Measurements from ENCODE around the gene LCN10. TPM values are rescaled to one million over a fixed set of nuclear protein-coding genes. Genes with fewer than 3 reads are reported as not detected.

The LCN10 gene
- total and polyA plus RNA-seq, 2 of the 13 experiments (the other 11 are each of a cell fraction or from before 2014, with no cell fraction given) = 0.53 to 0.61 TPM

GRCh38 chr9:136693490-136694162 lies 49.1 kb downstream of the LCN10 start (continued):
- no peak for TF ChIP-seq BCLAF1 (IDR thresholded peaks at IDR 0.05)
- TF ChIP-seq ZNF225 (CRISPR knock-in tag; IDR thresholded peaks at IDR 0.05) = no peak
- no peak for TF ChIP-seq GABPA (IDR thresholded peaks at IDR 0.05; ENCODE audit: low read depth, low read length)
- TF ChIP-seq GABPA (CRISPR knock-in tag; IDR thresholded peaks at IDR 0.05; ENCODE audit: low read depth) = no peak; the same call in none of the 2 replicates
- peak; percentile 2; the same call in 1 of the 2 replicates for TF ChIP-seq ZBTB25 (CRISPR knock-in tag; IDR thresholded peaks at IDR 0.05)
- no peak for TF ChIP-seq ZSCAN20 (CRISPR knock-in tag; IDR thresholded peaks at IDR 0.05; ENCODE audit: borderline replicate concordance)
- no peak for TF ChIP-seq ZNF841 (CRISPR knock-in tag; IDR thresholded peaks at IDR 0.05; ENCODE audit: borderline replicate concordance)
- TF ChIP-seq GATAD2A (CRISPR knock-in tag; IDR thresholded peaks at IDR 0.05) = peak; percentile 72
- no peak for TF ChIP-seq ZNF740 (CRISPR knock-in tag; IDR thresholded peaks at IDR 0.05)
- no peak; the same call in 1 of the 2 replicates for TF ChIP-seq CBX5 (CRISPR knock-in tag; IDR thresholded peaks at IDR 0.05; ENCODE audit: borderline replicate concordance)
- TF ChIP-seq ZBTB42 (CRISPR knock-in tag; IDR thresholded peaks at IDR 0.05) = no peak
- no peak for TF ChIP-seq ZNF101 (CRISPR knock-in tag; IDR thresholded peaks at IDR 0.05; ENCODE audit: borderline replicate concordance, low read depth)
- peak; percentile 37; the same call in 1 of the 2 replicates for TF ChIP-seq TFDP1 (CRISPR knock-in tag; IDR thresholded peaks at IDR 0.05; ENCODE audit: borderline replicate concordance)
- no peak for TF ChIP-seq JARID2 (CRISPR knock-in tag; IDR thresholded peaks at IDR 0.05; ENCODE audit: insufficient replicate concordance)
- TF ChIP-seq MYPOP (CRISPR knock-in tag; IDR thresholded peaks at IDR 0.05) = no peak
- TF ChIP-seq ZBTB43 (CRISPR knock-in tag; conservative IDR thresholded peaks at IDR 0.05) = peak; percentile 86
- TF ChIP-seq ZNF781 (CRISPR knock-in tag; IDR thresholded peaks at IDR 0.05; ENCODE audit: borderline replicate concordance, not compliant biosample characterization) = no peak
- no peak for TF ChIP-seq NFKB2 (CRISPR knock-in tag; IDR thresholded peaks at IDR 0.05; ENCODE audit: borderline replicate concordance)
- no peak for TF ChIP-seq KMT2A (CRISPR knock-in tag; IDR thresholded peaks at IDR 0.05)
- TF ChIP-seq PTBP1 (IDR thresholded peaks at IDR 0.05; ENCODE audit: low read depth, low read length, poor library complexity, severe bottlenecking) = no peak
- peak; percentile 51; the same call in 1 of the 2 replicates for TF ChIP-seq KDM3A (CRISPR knock-in tag; IDR thresholded peaks at IDR 0.05; ENCODE audit: low read depth)
- peak; percentile 91 for TF ChIP-seq BCL6 (CRISPR knock-in tag; IDR thresholded peaks at IDR 0.05)
